ENCODE measurements around the gene ACOT7.

GRCh38 chr1:6307099-6307498 lies 86.5 kb downstream of the ACOT7 start:
- TF ChIP-seq CTCF (IDR thresholded peaks at IDR 0.05; ENCODE audit: low read length) (no peak), EZH2 (optimal IDR thresholded peaks at IDR 0.05; ENCODE audit: low read depth, low read length) (no peak), EZH2phosphoT487 (IDR thresholded peaks at IDR 0.05; ENCODE audit: low read length) (no peak)
